RKO (cell line): ENCODE results near the gene CCDC74A.
"Not testable (repeated sequence)": the region's sequence is repeated elsewhere in the genome, so short reads cannot be mapped to it uniquely, and the experiment has no call there.

Experiments used
- DNase-seq: peaks from one replicate; pipeline ENCODE4 v3.0.0-alpha.2; 2016; ENCODE audit warnings: low spot score

The CCDC74A gene

DNA sequence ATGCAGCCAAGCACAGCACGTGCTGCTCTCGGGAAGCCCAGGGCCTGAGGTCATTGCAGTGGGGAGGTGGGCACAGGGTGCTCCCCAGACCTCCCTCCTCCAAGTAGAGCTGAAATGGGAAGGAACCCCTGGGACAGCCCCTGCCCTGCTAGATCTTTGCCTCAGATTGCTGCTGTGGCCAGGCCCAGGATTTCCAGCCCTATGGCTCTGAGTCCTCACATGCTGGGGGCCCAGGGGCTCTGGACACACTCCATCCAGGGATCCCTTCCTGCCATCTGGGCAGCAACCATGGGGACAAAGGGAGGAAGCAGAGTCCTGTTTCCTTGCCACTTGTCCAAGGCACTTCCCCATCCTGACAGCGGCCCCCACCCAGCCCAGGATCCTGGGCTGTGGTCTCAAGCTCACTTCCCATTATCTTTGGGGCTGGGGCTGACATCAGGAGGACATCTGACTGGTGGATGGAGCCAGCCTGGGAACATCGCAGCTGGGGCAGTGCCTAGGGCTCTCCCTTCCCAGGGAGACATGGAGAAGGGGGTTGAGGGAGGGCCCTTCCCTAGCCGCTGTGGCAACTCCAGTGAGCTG is 2.3 kb downstream of the CCDC74A start:
- not testable (repeated sequence) for DNase-seq

DNA sequence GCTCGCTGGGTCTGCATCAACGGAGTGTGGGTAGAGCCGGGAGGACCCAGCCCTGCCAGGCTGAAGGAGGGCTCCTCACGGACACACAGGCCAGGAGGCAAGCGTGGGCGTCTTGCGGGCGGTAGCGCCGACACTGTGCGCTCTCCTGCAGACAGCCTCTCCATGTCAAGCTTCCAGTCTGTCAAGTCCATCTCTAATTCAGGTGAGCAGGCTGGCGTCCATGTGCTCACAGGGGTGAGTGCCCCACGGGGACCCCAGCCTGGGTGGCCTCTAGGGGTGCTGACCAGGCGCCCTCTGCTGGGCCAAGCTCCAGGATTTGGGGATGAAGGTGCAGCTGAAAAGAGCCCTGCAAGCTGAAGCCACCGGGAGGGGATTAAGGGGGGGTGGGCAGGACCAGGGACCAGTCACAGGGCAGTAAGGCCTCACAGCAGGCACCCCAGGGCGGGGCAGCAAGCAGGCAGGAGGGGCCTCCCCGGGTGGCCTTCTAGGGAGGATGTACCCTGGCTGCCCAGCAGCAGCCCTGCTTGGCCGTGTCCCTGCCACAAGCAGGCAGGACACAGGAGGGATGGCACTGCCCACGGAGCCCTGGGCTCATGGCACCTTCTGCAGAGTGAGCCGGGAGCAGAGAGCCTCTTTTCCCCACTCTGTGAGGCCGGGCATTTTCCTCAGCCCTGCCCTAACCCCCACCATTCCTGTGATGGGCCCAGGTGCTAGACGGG is 3.1 kb downstream of the CCDC74A start:
- not testable (repeated sequence) for DNase-seq

DNA sequence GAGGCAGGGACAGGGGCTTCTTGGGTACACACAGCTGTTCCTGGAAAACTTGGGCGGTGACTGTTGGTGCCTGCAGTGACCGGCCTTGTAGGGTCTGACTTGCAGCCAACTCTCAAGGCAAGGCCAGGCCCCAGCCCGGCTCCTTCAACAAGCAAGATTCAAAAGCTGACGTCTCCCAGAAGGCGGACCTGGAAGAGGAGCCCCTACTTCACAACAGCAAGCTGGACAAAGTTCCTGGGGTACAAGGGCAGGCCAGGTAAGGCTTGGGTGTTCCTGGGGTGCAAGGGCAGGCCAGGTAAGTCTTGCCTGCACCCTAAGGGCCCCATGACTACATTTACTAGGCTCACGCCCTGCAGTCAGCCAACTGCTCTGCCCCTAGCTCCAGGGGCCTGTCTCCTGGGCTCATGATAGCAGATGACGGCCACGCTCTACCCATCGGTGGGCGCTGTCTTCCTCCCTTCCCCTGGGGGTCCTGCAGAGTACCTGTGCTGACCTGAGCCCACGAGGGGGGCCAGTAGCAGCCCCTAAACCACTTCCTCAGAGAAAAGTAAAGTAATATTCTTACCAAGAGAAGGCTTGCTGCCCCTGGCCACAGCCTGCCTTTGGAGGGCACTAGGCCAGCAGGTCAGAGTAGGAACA is 4.0 kb downstream of the CCDC74A start:
- not testable (repeated sequence) for DNase-seq

DNA sequence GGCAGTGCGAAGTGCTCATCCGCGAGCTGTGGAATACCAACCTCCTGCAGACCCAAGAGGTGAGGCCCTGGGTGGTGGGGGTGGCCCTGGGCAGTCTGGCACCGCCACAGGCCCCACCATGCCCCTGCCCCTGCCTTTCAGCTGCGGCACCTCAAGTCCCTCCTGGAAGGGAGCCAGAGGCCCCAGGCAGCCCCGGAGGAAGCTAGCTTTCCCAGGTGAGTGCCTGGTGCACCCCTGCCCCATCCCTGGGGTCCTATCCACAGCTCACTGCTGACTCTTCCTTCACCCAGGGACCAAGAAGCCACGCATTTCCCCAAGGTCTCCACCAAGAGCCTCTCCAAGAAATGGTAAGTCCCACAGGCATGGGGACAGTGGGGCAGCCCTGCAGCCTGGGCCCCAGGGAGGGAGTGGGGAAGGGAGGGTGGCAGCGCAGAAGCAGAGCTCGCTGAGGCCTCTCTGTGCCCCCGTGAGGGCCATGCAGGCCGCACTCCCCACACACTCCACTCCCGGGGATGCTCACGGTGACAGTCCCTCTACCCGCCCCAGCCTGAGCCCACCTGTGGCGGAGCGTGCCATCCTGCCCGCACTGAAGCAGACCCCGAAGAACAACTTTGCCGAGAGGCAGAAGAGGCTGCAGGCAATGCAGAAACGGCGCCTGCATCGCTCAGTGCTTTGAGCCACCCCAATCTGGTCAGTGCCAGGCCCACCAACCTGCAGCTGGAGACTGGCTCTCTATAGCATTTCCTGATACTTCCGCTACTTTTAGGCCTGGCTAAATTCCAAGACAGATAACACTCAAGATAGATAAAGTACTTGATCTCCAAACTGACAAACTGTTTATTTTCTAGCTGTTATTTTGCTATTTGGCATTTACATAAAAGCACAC is 5.3 kb downstream of the CCDC74A start:
- not testable (repeated sequence) for DNase-seq

DNA sequence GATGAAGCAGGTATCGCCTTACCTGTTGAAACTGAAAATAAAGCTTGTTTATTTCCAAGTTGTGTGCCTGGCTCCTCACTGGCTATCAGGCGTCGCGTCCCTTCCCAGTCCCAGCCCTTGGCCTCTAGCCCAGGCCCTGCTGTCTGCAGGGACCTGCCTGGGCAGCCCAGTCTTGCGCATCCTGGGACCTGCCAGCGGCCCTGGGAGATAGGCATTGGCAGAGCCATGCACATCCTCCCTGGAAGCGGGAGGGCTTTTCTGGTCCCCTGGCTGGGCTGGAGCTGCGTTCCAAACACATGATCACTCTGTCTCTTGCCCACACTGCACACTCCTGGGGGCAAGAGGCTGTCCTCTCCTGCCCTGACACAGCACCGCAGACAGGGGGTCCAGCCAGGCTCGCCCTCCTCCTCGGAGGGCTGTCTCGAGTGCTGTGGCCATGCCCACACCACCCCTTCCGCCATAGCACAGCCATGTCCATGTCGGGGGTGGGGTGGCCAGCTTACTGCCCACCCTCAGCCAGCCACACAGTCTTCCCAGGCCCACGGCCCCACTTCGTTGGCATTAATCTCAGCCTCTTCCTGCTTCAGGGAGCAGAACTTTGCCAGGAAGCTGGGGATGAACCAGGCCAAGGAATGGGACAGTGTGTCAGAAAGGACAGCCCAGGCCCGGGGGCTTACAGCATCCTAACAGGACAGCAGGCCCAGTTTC is 6.1 kb downstream of the CCDC74A start:
- not testable (repeated sequence) for DNase-seq

DNA sequence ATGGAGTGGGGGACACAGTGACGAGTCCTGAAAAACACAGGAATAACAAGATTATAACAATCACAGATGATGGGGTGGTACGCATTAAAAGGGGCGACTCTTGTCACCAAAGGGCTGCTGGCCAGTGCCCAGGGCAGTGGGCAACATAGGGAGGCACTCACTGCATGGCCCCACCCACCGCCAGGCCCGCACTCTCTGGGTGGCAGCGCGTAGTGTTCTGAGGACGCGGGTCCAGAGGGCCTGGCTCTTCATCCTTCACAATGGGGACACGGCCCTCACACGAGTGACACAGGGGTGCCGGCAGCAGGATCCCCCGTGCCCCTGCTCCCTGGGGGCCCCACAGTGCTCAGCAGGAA is 6.6 kb downstream of the CCDC74A start:
- DNase-seq = not testable (repeated sequence)

DNA sequence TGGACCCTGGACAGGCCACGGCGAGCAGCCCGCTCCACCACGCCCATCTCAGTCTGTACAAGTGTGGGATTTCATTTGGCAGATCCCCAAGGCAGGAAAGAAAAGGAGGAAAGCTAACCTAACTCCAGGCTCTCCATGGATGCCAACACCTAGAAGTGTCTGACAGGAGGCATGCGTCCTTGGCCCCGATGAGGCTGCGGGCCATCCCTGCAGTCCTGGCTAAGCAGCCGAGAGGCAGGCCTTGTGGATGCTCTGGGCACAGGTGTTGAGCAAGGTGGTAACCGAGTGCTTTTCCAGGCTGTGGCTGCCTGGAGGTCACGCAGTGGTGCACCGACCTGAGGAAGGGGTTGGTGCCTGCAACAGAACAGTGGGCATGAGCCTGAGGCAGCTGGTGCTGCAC is 7.3 kb downstream of the CCDC74A start:
- not testable (repeated sequence) for DNase-seq

DNA sequence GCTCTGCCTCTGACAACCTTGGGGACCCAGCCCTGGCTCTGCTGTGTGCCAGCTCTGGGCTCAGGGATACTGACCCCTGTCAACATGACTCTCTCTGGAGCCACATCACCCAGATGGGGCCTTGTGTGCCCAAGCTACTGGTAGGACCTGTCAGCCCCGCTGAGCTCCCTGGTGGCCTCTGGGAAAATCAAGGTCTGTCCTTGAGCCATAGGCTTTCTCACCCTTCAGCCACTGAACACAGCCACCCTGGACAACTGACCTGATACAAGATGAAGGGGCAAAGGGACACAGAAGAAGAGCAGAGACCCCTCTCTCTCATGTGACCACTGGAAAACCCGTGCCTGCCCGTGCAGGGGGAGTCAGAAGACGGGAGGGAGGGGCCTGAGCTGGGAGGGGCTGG is 7.8 kb downstream of the CCDC74A start:
- DNase-seq = no peak

DNA sequence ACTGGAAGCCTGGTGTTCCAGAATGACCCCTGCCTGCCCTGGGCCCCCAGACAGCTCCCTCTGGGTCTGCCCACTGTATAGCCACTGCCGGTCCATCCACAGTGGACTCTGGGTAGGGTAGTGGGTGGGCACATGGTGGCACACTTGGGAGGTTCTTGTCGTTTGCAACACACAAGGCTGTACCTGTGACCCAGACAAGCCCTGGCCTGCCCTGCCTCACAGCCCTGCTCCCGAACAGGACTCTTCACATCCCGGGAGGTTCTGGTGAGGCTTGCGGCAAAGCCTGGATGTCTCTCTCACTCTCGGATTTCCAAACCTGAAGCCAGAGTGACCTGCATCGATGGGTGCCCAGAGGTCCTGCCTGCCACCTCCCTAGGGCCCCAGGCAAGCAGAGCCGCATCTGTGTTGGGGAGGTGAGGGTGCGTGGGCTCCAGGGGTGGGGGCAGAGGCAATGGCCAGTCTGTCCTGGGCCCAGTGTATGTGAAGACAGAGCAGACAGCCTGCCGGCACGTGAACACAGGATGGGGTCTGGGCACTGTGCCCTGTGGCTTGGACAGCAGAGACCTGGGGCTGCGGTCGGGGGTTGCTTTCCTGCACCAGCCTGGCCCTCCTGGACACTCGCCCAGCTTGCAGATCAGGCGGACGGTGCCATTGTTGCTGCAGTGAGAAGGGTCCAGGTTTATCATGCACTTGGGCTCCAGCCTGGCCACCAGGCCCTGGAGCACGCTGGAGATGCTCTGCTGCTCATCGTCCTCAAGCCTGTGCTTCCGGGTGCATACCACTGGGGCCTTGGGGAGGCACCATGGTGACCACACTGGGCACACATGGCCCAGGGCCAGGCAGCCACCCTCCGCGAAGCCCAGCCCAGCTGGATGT is 8.5 kb downstream of the CCDC74A start:
- not testable (repeated sequence) for DNase-seq

DNA sequence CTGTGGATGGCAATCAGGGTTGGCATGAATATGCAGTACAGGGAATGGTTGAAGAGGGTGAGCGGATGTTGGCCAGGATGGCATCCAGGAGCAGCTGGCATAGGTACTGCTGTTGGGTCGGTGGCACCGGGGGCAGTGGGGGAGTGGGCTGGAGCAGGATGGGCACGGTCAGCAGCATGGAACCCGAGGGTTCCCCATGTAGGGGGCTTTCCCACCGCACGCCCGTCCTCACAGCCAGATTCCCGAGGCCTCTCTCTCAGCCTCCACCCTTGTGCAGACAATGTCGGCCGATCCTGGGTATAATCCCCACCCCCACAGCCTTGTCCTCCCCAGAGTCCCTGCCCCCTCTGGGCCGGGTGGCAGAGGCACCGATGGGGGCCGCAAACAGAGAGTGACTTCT is 9.2 kb downstream of the CCDC74A start:
- not testable (repeated sequence) for DNase-seq

DNA sequence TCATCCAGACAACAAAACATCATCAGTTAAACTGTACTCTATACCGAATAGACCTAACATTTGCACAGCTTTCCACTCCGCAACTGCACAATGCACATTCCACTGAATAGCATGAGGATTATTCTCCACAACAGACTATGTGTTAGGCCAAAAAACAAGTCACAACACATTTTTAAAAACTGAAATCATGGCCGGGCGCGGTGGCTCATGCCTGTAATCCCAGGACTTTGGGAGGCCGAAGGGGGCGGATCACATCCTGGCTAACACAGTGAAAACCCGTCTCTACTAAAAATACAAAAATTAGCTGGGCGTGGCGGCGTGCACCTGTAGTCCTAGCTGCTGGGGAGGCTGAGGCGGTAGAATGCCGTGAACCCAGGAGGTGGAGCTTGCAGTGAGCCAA is 11.2 kb downstream of the CCDC74A start:
- DNase-seq = not testable (repeated sequence)

DNA sequence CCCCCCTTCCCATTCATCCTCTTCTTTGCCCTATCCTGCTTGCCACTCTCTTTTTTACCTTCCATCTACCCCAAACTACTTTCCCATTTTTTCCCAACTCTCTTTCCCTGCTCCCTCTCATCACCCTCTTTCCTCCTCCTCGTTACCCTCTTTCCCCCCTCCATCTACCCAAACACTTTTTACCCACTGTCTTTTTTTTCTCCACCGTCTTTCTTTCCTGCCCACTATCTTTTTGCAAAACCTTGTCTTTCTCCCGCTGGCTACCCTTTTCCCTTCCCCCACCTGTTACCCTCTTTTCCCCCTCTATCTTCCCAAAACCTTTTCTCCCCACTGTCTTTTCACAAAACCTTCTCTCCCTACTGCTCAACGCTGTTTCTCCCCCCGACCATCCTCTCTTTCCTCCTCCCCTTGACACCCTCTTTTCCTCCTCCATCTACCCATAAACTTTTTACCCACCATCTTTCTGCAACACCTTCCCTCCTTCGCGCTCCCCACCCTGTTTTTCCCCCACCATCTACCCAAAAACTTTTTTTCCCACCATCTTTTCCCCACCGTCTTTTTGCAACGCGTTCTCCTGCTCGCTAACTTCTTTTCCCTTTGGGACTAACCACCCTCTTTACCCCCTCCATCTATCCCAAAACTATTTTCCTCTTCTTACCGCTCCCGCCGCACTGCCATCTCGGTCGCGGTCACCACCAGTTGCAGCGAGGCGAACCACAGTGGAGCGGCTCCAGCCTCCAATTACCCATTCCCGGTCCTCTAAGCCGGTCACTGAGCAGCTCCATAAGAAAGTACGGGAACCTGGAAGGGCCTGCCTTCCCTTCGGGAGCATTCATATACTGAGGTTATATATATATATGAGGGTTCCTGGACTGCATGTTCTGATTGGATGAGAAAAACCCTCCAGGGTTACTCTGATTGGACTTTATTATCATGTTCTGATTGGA is 15.0 kb downstream of the CCDC74A start:
- DNase-seq = no peak

DNA sequence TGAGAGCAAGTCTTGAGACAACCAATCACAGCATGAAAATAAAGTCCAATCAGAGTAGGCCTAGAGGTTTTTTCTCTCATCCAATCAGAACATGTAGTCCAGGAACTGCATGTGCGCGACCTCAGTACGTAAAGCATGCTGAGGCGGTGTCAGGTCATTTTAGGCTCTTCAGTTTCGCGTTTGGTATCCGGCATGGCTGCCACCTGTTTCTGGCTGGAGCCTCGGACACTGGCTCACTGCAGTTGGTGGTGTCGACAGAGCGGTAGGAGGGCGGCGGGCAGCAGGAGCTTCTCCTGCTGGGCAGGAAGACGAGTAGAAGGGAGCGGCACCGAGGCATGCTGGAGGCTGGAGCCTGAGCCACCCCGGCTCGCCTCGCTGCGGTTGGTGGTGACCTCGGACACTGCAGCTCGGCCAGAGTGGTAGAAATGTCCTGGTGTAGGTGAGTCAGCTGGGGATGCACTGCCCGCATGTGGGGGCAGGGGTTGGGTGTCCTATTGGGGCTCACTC is 15.8 kb downstream of the CCDC74A start:
- no peak for DNase-seq

DNA sequence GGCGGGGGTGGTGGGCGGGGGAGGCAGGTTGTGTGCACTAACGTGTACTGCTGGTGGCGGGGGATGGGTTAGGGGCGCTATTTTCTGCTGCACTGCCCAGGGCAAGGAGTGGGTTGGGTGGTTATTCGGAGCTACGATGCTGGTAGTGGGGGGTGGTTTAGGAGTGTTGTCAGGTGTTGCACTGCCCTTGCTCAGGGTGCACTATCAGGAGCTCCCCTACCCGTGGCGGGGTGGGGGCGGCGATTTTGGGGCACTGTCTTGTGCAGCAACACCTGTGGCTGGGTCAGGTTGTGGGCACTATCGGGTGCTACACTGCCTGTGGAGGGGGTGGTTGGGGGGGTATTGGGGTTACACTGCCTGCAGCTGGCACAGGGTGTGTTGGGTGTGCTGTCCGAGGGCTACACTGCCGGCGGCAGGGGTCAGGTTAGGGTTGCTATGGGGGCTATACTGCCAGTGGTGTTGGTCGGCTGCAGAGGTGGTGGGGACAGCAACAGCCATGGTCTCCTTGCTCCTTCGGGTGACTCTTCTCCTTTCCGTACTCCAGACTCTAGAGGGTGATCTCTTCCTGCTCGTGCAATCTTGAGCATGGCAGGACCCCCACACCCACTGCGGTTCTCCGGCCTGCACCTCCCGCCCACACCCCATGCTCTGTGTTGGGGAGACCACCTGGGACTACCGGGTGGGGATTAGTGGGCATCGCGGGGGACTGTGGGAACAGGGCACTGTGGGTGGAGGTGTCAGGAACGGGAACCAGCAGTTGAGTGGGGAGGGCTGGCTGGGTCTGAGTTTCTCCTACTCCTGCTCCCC is 16.5 kb downstream of the CCDC74A start:
- not testable (repeated sequence) for DNase-seq

DNA sequence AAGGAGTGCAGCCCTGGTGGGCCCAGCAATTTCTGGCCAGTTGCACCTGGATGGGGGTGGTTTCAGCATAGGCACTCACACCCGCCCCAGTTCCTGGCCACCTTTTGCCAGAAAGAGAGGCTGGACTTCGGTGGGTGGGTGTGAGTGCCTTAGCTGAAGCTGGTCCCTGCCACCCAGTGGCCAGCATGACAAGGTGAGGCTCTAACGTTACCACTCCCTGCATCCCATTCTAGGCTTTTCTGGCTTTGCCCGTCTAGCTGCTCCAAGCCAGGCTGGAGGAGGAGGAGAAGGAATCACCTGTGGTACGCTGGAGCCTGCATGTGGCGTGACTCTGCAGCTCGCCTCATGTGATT is 17.1 kb downstream of the CCDC74A start:
- not testable (repeated sequence) for DNase-seq

DNA sequence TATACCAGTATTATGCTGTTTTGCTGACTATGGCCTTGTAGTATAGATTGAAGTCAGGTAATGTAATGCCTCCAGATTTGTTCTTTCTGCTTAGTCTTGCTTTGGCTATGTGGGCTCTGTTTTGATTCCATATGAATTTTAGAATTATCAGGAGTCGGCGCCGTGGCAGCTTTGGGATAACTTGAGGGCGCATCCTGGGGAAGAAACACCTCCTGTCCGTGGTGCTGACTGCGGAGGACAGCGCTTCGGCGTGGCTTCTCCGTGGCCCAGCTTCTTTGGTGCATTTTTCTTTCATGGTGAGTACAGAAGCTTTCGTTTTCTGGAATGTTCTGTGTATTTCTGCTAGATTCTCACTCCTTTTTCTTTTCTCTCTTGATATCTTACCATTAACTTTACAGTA is 25.2 kb downstream of the CCDC74A start:
- no peak for DNase-seq

DNA sequence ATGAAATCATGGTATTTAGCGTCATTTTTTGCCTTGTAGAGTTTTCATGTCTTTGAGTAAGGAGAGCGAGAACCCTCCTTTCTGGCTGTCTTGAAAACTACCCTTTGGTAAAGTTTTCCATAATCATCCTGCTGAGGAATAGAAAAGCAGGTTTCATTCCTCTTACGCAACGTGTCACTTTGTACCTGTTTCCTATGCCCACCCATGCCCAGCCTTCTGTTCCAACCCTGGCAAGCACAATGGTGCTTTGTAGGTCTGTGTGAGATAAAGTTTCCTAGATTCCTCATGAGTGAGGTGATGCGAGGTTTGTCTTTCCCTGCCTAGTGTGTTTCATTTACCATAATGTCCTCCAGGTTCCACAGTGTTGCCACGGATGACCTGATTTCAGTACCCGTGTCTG is 29.3 kb downstream of the CCDC74A start:
- DNase-seq = no peak

DNA sequence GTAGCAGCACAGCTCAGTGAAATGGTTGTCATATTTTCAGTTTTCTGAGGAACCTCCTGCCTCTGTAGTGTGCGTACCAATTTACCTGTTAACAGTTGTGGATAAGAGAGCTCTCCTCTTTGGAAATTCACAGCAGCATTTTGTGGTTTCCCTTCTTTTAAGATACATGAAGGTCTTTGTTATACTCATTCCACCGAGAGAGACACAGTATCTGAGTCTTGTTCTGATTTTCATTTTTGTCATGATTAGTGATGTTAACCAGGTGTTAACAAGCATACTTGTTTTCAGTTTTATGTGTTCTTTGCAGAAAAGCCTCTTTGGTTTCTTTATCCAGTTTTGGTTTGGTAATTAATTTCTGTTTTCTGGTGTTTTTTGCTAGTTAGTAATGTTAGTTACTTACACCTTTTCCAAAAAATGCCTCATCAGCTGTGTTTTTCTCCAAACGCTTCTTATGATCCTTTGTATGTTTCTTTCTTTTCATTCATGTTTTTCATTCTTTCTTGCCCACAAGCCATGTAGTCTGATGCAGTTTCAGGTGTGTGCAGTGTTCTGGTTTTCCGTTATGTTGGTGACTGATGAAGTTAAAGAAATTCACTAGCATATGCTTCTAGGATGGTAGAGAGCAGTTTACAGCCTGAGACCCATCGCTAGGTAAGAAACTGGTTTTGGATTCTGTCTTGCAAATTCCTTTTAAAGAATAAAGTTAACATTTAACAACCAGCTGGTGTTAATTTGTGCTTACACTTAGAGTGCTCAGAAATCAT is 30.1 kb downstream of the CCDC74A start:
- DNase-seq = no peak
